HCT116 (cell line): Measurements from ENCODE around the gene DNAL4. TPM values are rescaled to one million over a fixed set of nuclear protein-coding genes. Genes with fewer than 3 reads are reported as not detected.

Experiments
- ATAC-seq: fragments of 200-7000 bp; cut with Tn5 transposase; 2 replicates; pipeline ENCODE4 v1.9.1; 2020; ENCODE audit warnings: mild to moderate bottlenecking, moderate library complexity
- BruUV-seq: library from RNA; stranded (reverse); fragments of 400-500 nt; replicated peaks from 2 replicates; lab custom pipeline; 2021; lab: Mats Ljungman, UMichigan
- CTCF ChIA-PET: fragments of 300-600 bp; sonication (Branson Sonifier 250); formaldehyde crosslinking; loops from one replicate; lab custom pipeline; 2021; ENCODE audit warnings: antibody characterized with exemption; lab: Charles Lee
- POLR2A ChIA-PET: fragments of 300-600, 350-600 bp; sonication (Branson Sonifier 250); formaldehyde crosslinking; loops from one replicate; lab custom pipeline; 2021; ENCODE audit warnings: antibody characterized with exemption; lab: Charles Lee
- RAD21 ChIA-PET, 2 experiments: fragments of 300-600 bp; sonication (Branson Sonifier 250); formaldehyde crosslinking; loops; one replicate each; lab custom pipeline; 2023; ENCODE audit warnings: low total read pairs in 2 of 2; ENCODE audit not compliant: uncharacterized antibody in 2 of 2, unreplicated experiment in 2 of 2, low non-redundant PET in 1 of 2; lab: Charles Lee
- DNase-seq: peaks from one replicate; pipeline ENCODE4 v3.0.0-alpha.2; 2010; ENCODE audit warnings: low read depth, low spot score
- H2AFZ ChIP-seq: fragments of 200-600 bp; shearing (Covaris generic), sonication (generic); 2 replicates; pipeline ENCODE4 v1.6.1; 2017; ENCODE audit warnings: low read depth, mixed run types, mixed read lengths, antibody characterized with exemption, low read length; ENCODE audit not compliant: poor library complexity, severe bottlenecking
- H3K27ac ChIP-seq: 2 replicates; pipeline ENCODE4 v1.5.1; 2012; ENCODE audit warnings: low read depth, low read length
- H3K27me3 ChIP-seq: fragments of 200-600 bp; sonication (generic); 2 replicates; pipeline ENCODE4 v1.6.1; 2016; ENCODE audit warnings: mixed run types, low read length, mixed read lengths; ENCODE audit not compliant: insufficient read depth
- H3K36me3 ChIP-seq, 2 experiments: fragments of 200-500 bp in 1 of 2; fragments of 200-600 bp in 1 of 2; sonication (Bioruptor generic) in 1 of 2; sonication (generic) in 1 of 2; 2 replicates each; pipeline versions ENCODE4 v1.5.1 to v1.6.1; 2014 to 2016; ENCODE audit warnings: low read length in 2 of 2, inconsistent platforms in 1 of 2, mixed read lengths in 1 of 2, mixed run types in 1 of 2; ENCODE audit not compliant: insufficient read depth in 2 of 2, control insufficient read depth in 1 of 2
- H3K4me1 ChIP-seq, 2 experiments: fragments of 200-600 bp in 1 of 2; sonication (generic) in 1 of 2; 2 replicates each; pipeline versions ENCODE4 v1.5.1 to v1.6.1; 2012 to 2017; ENCODE audit warnings: low read length in 2 of 2, inconsistent platforms in 1 of 2, mild to moderate bottlenecking in 1 of 2, mixed read lengths in 1 of 2, mixed run types in 1 of 2, moderate library complexity in 1 of 2; ENCODE audit not compliant: insufficient read depth in 2 of 2, control insufficient read depth in 1 of 2
- H3K4me2 ChIP-seq: fragments of 200-600 bp; sonication (generic); 2 replicates; pipeline ENCODE4 v1.6.1; 2017; ENCODE audit warnings: mixed run types, low read length, mixed read lengths
- H3K4me3 ChIP-seq, 2 experiments: fragments of 200-600 bp in 1 of 2; sonication (generic) in 1 of 2; replicated peaks in 1 of 2; 2 replicates each; pipeline ENCODE4 v1.5.1; 2011 to 2016; ENCODE audit warnings: low read length in 2 of 2, control low read depth in 1 of 2, low read depth in 1 of 2, mild to moderate bottlenecking in 1 of 2, mixed read lengths in 1 of 2, mixed run types in 1 of 2
- H3K79me2 ChIP-seq: fragments of 200-600 bp; sonication (generic); 2 replicates; pipeline ENCODE4 v1.6.1; 2017; ENCODE audit warnings: mild to moderate bottlenecking, mixed run types, low read length, moderate library complexity, mixed read lengths; ENCODE audit not compliant: insufficient read depth
- H3K9ac ChIP-seq: fragments of 200-600 bp; sonication (generic); 2 replicates; pipeline ENCODE4 v1.6.1; 2016; ENCODE audit warnings: low read length, mixed read lengths
- H3K9me2 ChIP-seq: fragments of 200-600 bp; sonication (generic), shearing (Covaris generic); 2 replicates; pipeline ENCODE4 v1.6.1; 2017; ENCODE audit warnings: mixed run types, mild to moderate bottlenecking, moderate library complexity; ENCODE audit not compliant: insufficient read depth
- H3K9me3 ChIP-seq, 2 experiments: fragments of 200-500 bp in 1 of 2; fragments of 200-600 bp in 1 of 2; sonication (Bioruptor generic) in 1 of 2; sonication (generic) in 1 of 2; 2 replicates each; pipeline ENCODE4 v1.6.1; 2014 to 2017; ENCODE audit warnings: low read length in 2 of 2, mixed read lengths in 2 of 2, inconsistent platforms in 1 of 2, low read depth in 1 of 2, mild to moderate bottlenecking in 1 of 2, mixed run types in 1 of 2, moderate library complexity in 1 of 2; ENCODE audit not compliant: control insufficient read depth in 1 of 2, insufficient read depth in 1 of 2
- H4K20me1 ChIP-seq: fragments of 200-600 bp; sonication (generic), shearing (Covaris generic); 2 replicates; pipeline ENCODE4 v1.6.1; 2017; ENCODE audit warnings: mixed run types, mild to moderate bottlenecking, moderate library complexity; ENCODE audit not compliant: insufficient read depth
- EGR1 ChIP-seq: IDR thresholded peaks from 2 replicates; pipeline ENCODE4 v1.6.1; 2012; ENCODE audit warnings: low read depth
- ELF1 ChIP-seq: IDR thresholded peaks from 2 replicates; pipeline ENCODE4 v1.6.1; 2012; ENCODE audit warnings: low read depth, borderline replicate concordance
- EZH2phosphoT487 ChIP-seq: fragments of 200-600 bp; IDR thresholded peaks from 2 replicates; pipeline ENCODE4 v1.6.1; 2018; ENCODE audit warnings: antibody characterized with exemption, borderline replicate concordance
- JUND ChIP-seq: IDR thresholded peaks from 2 replicates; pipeline ENCODE4 v1.6.1; 2012
- REST ChIP-seq: IDR thresholded peaks from 2 replicates; pipeline ENCODE4 v1.6.1; 2012; ENCODE audit warnings: low read depth
- TCF7L2 ChIP-seq: IDR thresholded peaks from 2 replicates; pipeline ENCODE4 v1.7.0; 2011; ENCODE audit warnings: borderline replicate concordance, inconsistent platforms; ENCODE audit not compliant: insufficient read depth, insufficient read length; ENCODE audit errors: extremely low read depth
- ZNF274 ChIP-seq: fragments of 200-500 bp; sonication (Bioruptor generic); IDR thresholded peaks from 2 replicates; pipeline ENCODE4 v1.6.1; 2014; ENCODE audit warnings: mild to moderate bottlenecking, low read depth, low read length, inconsistent platforms
- intact Hi-C: fragments of 100-400 bp; cut with micrococcal nuclease; formaldehyde crosslinking; loops from 2 replicates; pipeline ENCODE4 v1.10.0; 2022
- total RNA-seq: library from RNA; stranded (reverse); gene quantifications from one replicate; pipeline ENCODE4 v1.2.1, GENCODE V29; 2021; ENCODE audit not compliant: unreplicated experiment
- TF ChIP-seq, protein P1 (sequence below): IDR thresholded peaks from 2 replicates; pipeline ENCODE4 v1.6.1; 2012

The DNAL4 gene
- total RNA-seq, 1 experiment from 2014 or later = 18.3 TPM

DNA sequence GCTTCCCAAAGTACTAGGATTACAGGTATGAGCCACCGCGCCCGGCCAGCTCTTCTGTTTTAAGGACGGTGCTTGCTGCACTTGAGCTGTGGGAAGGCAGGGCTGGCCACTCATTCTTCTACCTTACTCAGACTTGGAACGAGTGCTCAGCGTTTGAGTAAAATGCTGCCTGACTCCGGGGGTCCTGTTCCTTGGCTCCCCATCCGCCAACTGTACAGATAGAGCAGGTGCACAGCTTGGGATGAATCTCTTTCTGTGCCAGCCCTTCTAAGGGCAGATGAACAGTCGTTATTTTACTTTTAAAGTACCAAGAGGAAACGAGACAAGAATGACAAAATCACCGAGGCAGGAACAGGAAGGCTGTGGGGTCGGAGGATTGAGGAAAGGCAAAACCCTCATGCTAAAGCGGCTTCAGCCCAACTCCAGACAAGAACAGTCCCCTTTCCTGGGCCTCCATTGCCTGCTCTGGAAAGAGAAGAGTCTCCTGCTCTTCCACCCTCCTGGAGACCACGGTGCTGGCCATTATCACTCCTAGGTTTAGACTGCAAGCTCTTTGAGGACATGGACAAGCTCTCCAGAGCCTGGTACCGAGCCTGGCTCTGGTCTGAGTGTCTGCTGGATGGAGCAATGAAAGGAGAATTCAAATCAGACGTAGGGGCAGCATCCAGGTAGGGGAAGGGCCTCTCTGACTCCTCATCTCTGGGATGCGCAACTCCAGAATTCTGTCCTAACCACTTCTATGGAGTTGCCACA lies 37.1 kb downstream of the DNAL4 start:
- BruUV-seq = no TSS peak
- no peak for ATAC-seq
- RAD21 ChIA-PET = no interaction called here
- Histone ChIP-seq H3K79me2 (peaks cover 16% of the 10 kb centered on the region), H4K20me1 (no peaks in the 10 kb centered on the region), H3K36me3 (peaks cover 0 to 4% of the 10 kb centered on the region in 2 experiments; a peak in 1 of 4 replicates), H3K9me2 (no peaks in the 10 kb centered on the region), H3K27ac (peak overlapping the region; percentile 99), H3K9me3 (no peaks in the 10 kb centered on the region), H3K9ac (peak overlapping the region; percentile 87)
- DNase-seq = no peak
- POLR2A ChIA-PET = no interaction called here
- intact Hi-C loops = no loop called here
- CTCF ChIA-PET = interaction anchor here (1.0 to 1.7 kb wide), 2 partner anchors 9 to 12 kb away, joined by 5 to 9 read pairs; no protein-coding TSS in a partner anchor
- no peak for TF ChIP-seq TCF7L2
- no peak for TF ChIP-seq REST
- no peak for TF ChIP-seq ZNF274
- no peak for TF ChIP-seq JUND
- no peak for TF ChIP-seq EGR1
- no peak for TF ChIP-seq ELF1
- TF ChIP-seq, protein P1, sequence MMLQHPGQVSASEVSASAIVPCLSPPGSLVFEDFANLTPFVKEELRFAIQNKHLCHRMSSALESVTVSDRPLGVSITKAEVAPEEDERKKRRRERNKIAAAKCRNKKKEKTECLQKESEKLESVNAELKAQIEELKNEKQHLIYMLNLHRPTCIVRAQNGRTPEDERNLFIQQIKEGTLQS = no peak
- TF ChIP-seq EZH2phosphoT487 = no peak
- TF ChIP-seq, all 23 proteins: peak for 0
- Histone ChIP-seq H3K27me3 (no peaks in the 10 kb centered on the region), H2AFZ (no peak overlapping the region), H3K4me1 (peaks cover 14 to 37% of the 10 kb centered on the region in 2 experiments; a peak in 3 of 4 replicates), H3K4me2 (peak overlapping the region; percentile 98), H3K4me3 (peak overlapping the region; percentile 70 to 79)
